GM23248 (cell line): ENCODE data around the gene CFAP54.

ENCODE experiments used
- EZH2 ChIP-seq: fragments of 200-600 bp; sonication (generic); IDR thresholded peaks from 2 replicates; pipeline ENCODE4 v1.6.1; 2018; ENCODE audit warnings: antibody characterized with exemption, mild to moderate bottlenecking; ENCODE audit not compliant: insufficient read depth, poor library complexity, severe bottlenecking
- EZH2phosphoT487 ChIP-seq: fragments of 200-600 bp; sonication (generic); IDR thresholded peaks from 2 replicates; pipeline ENCODE4 v1.6.1; 2018; ENCODE audit warnings: antibody characterized with exemption, moderate library complexity, mild to moderate bottlenecking, low read depth; ENCODE audit not compliant: insufficient read depth

DNA sequence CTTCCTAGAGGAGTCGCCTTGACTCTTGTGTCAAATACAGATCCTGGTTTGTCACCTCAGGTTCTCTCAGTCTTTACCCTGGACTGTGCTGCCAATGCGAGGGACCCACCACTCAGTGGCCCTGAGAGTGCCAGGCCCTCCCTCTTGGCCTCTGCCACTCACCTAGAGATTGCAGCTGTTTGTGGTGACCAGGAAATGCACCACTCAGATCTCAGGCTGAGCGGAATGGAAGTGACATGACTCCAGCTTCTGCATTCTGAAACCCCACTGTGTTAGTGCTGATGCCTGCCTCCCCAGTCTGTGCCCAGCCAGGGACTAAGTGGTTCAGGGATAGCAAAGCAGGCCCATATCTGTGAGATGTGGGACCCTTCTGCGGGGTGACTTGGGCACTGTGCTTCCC lies 389.9 kb downstream of the CFAP54 start:
- no peak for TF ChIP-seq EZH2
- TF ChIP-seq EZH2phosphoT487, result no peak
